Fibroblast of gingiva (primary cell): ENCODE results near the gene GALM.
"Not testable (repeated sequence)": the region's sequence is repeated elsewhere in the genome, so short reads cannot be mapped to it uniquely, and the experiment has no call there.

ENCODE experiments used
- DNase-seq: peaks from one replicate; pipeline ENCODE4 v3.0.0-alpha.2; 2011; ENCODE audit warnings: low read depth

The GALM gene

DNA sequence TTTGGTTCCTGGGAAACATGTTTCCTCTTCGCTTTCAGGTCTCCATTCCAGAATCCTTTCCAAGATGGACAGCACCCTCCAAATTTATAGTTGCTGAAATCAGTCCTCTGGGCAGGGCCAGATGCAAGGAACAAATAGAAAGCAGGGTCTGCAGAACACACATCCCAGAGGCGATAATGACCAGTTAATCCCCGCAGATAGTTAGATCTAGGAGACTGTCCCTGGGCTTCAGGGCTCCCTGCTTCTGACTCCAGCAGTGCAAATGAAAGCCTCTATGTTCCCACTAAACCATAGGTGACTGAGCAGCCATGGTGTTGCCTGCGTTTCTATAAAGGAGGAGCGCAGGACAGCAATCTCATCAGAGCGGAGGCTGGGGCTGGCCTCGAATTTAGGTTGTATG, 46.5 kb downstream of the GALM start:
- no peak for DNase-seq

- no peak for DNase-seq
Observed at GRCh38 chr2:38712871-38713270, 47.0 kb downstream of the GALM start.

DNA sequence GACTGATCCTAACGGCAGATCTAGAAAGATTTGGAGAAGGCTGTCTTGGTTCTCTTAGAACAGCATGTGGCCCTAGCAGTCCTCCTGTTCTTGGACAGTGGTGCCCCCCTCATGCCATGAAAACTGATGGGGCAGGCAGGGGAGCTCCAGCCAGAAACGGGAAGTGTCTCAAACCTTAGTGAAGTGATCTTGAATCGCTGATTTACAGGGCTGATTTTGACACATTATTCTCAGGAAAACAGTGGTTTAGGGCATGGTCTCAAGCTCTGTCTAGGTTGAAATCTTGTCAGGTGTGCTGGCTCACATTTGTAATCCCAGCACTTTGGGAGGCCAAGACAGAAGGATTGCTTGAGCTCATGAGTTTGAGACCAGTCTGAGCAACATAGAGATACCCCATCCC, 47.4 kb downstream of the GALM start:
- DNase-seq = no peak

- DNase-seq = not testable (repeated sequence)
Observed at GRCh38 chr2:38714941-38715340, 49.0 kb downstream of the GALM start.

DNA sequence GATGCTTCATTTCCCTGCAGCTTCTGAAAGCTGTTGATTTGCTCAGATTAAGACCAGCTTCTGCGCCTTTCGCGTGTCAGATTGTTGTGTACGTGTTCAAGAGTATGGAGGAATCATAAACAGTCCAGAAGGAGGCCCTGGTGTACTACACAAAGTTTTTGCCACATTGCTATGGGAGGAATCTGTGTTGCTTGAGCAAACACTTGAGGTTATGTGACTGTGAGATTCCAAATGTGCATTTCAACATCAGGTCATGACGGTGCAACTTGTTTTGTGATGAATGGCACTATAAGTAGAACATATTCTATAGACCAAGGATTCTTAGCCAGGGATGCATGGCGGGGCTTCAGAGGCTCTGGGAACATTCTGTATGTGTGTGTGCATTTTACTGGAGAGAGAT, 50.3 kb downstream of the GALM start:
- DNase-seq = peak; percentile 79

- DNase-seq = no peak
Observed at GRCh38 chr2:38718601-38719000, 52.7 kb downstream of the GALM start.

DNA sequence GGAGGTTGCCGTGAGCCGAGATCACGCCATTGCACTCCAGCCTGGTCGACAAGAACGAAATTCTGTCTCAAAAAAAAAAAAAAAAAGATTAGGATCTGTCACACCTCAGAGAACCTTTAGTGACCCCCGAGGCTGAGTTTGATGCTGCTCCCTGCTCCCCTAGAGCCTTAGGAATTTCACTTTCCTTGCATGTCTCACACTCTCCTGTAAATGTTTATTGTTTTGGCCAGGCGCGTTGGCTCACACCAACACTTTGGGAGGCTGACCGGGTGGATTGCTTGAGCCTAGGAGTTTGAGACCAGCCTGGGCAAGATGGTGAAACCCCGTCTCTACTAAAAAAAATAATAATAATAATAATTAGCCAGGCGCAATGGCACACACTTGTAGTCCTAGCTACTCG, 53.8 kb downstream of the GALM start:
- DNase-seq = no peak

GRCh38 chr2:38720613-38721241, 54.8 kb downstream of the GALM start:
- peak; percentile 90 for DNase-seq

DNA sequence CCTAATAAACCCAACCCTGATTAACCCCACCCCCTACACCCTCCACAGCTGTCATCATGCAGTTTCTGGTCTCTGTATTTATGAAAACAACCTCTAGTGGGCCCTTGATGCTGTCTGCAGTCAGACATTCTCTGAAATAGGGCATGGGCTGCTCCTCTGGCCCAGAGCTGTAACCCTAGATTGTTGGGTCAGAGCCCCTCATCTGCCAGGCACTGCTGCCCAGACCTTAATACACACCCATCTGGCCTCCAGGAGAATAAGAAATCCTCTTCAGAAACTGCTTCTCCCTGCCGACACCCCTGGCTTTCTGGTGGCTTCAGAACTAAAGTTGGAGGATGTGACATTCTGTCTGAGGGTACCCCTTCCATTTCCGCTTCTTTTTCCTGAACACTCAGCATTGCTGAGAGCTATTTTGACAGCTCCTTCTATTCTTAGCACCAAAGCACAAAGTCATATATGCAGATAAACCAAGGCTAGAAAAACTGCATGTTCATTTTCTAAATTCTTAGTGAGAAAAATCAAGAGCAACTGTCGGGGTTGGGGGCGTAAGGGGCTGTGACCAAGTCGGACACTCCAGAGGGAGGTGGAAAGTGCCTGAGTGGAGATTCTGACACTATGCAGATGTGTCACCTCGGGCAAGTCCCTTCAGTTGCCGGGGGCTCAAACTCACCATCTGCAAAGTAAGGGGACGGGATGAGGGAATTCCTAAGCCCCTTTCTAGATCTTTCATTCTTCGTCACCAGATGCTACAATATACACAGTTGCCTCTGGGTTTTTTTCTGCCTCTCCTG, 56.6 kb downstream of the GALM start:
- no peak for DNase-seq

DNA sequence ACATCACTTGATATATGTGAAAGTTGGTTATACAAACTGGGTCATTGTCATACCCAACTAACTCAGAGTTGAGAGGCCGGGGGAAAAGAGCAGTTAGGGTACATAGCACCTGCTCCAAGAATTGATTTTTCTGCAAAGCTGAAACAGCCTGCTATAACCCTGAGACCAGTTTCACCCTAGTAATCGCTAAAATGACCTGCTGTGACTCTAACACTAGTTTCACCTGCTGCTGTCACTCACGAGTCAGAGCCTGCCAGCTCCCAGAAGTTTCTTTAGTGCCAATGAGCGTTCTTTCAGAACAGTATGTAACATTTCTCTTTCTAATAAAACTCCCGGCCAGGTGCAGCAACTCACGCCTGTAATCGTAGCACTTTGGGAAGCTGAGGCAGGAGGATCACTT, 57.3 kb downstream of the GALM start:
- no peak for DNase-seq

DNA sequence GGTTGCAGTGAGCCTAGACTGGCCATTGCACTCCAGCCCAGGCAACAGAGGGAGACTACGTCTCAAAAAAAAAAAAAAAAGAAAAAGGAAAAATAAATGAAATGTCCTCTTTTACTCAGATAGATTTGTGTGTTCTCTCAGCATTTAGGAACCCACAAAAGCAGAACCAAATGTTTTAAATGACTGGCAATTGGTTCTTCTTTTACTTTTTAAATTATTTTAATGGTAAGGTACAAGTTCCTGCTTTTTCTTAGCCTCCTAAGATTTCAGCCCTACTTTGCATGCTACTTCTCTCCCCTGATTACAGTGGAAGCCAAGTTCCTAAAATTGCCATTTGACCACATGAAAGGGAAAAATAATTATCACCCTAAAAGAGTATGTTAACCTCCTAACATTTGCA, 61.7 kb downstream of the GALM start:
- no peak for DNase-seq

DNA sequence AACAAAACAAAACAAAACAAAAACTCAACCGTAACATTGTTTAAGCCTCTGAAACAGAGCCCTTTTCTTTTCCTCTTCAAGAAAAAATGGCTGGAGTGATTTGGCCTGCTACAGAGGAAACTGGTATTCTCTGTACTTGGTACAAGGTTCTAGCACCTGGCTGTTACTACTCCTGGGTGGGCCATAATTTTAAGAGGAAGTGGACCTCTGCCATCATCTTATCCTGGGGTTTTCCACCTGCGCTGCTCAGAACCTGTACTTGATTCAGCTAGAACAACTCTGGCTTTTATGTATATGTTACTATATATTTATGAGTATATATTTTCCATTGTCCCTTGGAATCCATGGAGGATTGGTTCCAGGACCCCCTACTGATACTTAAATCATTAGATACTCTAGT, 62.8 kb downstream of the GALM start:
- DNase-seq = no peak

DNA sequence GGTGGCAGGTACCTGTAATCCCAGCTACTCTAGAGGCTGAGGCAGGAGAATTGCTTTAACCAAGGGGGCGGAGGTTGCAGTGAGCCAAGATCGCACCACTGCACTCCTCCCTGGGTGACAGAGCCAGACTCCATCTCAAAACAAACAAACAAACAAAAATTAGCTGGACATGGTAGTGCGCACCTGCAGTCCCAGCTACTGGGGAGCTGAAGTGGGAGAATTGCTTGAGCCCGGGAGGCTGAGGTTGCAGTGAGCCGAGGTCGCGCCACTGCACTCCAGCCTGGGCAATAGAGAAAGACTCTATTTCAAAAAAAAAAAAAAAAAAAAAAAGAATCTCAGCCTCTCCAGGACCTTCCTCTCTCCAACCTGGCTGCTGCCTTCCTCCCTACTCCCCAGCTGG, 65.2 kb downstream of the GALM start:
- DNase-seq = no peak

DNA sequence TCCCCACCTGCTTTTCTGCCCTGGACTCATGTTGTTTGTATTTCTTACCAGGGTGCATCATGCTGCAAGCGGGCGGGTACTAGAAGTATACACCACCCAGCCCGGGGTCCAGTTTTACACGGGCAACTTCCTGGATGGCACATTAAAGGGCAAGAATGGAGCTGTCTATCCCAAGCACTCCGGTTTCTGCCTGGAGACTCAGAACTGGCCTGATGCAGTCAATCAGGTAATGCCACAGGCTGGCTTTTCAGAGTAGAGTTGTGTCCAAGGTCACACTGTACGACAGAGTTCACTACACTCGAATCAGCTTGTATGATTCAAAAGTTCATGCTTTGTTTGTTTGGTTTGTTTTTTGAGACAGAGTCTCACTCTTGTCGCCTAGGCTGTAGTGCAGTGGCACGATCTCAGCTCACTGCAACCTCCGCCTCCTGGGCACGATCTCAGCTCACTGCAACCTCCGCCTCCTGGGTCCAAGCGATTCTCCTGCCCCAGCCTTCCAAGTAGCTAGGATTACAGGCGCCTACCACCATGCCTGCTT, 65.8 kb downstream of the GALM start:
- DNase-seq = no peak

- no peak for DNase-seq
Observed at GRCh38 chr2:38733300-38733971, 67.5 kb downstream of the GALM start.

DNA sequence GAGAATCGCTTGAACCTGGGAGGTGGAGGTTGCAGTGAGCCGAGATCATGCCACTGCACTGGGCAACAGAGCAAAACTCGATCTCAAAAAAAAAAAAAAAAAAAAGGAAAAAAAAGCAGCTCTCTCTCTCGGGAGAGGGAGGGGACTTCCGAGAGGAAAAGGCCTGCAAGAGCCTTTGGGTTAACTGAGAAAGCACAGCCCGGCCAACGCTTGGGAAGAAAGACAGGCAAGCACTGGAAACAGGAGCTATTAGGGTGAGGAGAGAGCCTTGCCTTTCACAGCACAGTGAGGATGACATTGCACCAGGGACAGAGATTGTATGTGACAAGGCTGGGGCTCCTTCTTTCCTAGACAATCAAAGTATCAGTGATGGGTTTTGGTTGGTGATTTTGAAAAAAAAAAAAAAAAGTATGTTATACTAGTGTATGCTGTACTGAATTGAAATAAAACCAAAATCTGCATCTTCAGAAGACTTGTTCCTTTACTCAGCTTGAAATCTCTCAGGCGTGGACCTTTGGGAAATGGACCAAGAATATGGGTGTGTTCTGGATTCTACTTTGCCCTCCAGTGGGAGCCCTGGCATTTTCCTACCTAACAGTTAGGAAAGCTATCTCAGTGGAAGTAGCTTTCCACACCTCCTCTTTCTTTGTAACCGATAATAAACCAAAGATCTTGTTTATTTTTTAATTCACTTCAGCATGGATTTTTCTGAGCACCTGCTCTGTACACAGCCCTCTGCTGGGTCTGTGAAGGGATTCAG, 68.6 kb downstream of the GALM start:
- no peak for DNase-seq

- no peak for DNase-seq
Observed at GRCh38 chr2:38735999-38736320, 70.0 kb downstream of the GALM start.

DNA sequence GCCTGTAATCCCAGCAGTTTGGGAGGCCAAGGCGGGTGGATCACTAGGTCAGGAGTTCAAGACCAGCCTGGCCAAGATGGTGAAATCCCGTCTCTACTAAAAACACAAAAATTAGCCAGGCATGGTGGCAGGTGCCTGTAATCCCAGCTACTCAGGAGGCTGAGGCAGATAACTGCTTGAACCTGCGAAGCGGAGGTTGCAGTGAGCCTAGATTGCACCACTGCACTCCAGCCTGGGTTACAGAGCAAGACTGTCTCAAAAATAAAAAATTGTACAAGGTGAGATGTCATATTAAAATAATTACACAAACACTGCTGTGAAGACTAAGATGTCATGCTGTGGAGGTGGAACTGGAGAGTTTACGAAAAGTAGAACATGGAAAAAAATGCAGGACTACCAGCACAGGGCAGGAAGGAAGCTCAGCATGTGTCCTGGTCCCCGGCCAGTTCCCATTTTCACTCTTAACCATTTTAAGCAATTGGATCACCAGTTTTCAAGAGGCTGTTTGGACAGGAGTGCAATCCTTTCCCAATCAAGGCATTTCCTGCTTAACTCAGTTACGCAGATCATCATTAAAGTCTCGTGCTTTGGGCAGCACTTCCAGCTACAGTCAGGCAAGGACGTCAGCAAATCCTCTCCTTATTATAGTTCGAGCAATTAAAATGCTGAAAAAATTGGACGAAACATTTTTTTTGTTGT, 71.2 kb downstream of the GALM start:
- peak; percentile 30 for DNase-seq

- DNase-seq = no peak
Observed at GRCh38 chr2:38737925-38738324, 72.0 kb downstream of the GALM start.

GRCh38 chr2:38739524-38739923, 73.6 kb downstream of the GALM start:
- DNase-seq = no peak

- peak; percentile 21 for DNase-seq
Observed at GRCh38 chr2:38740851-38741731, 75.2 kb downstream of the GALM start.
